GM12878 (cell line): Measurements from ENCODE around the gene CCL2. TPM values are rescaled to one million over a fixed set of nuclear protein-coding genes. Genes with fewer than 3 reads are reported as not detected.

Source experiments
- ATAC-seq: fragments of 200-7000 bp; cut with Tn5 transposase; 3 replicates; pipeline ENCODE4 v1.9.1; 2020; ENCODE audit warnings: mild to moderate bottlenecking, moderate library complexity
- Bru-seq: library from RNA; stranded (reverse); fragments of 400-500 nt; gene quantifications from one replicate; lab custom pipeline; 2021; lab: Mats Ljungman, UMichigan
- BruChase-seq, 2 experiments: library from RNA; stranded (reverse); fragments of 400-500 nt; gene quantifications; one replicate each; lab custom pipeline; 2021; lab: Mats Ljungman, UMichigan
- BruUV-seq: library from RNA; stranded (reverse); fragments of 400-500 nt; replicated peaks from 2 replicates; lab custom pipeline; 2021; lab: Mats Ljungman, UMichigan
- CTCF ChIA-PET: fragments of 300-600 bp; sonication (Branson Sonifier 250); formaldehyde crosslinking; extraction: SDS; loops from one replicate; lab custom pipeline; 2021; ENCODE audit warnings: inconsistent platforms; lab: Yijun Ruan, JAX
- POLR2A ChIA-PET: fragments of 350-600 bp; formaldehyde crosslinking; extraction: SDS; loops from one replicate; lab custom pipeline; 2021; ENCODE audit warnings: inconsistent platforms; lab: Charles Lee
- RAD21 ChIA-PET: fragments of 300-600 bp; sonication (Branson Sonifier 250); formaldehyde crosslinking; loops from one replicate; lab custom pipeline; 2023; ENCODE audit warnings: antibody characterized with exemption; ENCODE audit not compliant: unreplicated experiment; lab: Charles Lee
- SMC1A ChIA-PET: fragments of 300-600 bp; sonication (Branson Sonifier 250); formaldehyde crosslinking; loops from one replicate; lab custom pipeline; 2023; ENCODE audit not compliant: unreplicated experiment, uncharacterized antibody; lab: Charles Lee
- DNase-seq: peaks from one replicate; pipeline ENCODE4 v3.0.0-alpha.2; 2011; ENCODE audit warnings: low read depth, low spot score
- FAIRE-seq: peaks from 3 replicates; lab custom pipeline; 2011; peaks lifted over from hg19 to GRCh38; lab: Jason Lieb, UNC
- H2AFZ ChIP-seq: 2 replicates; pipeline ENCODE4 v1.6.0; 2011; ENCODE audit warnings: low read depth, low read length, control low read depth; ENCODE audit not compliant: control insufficient read depth
- H3K27ac ChIP-seq: 2 replicates; pipeline ENCODE4 v1.5.1; 2011; ENCODE audit warnings: control low read depth; ENCODE audit not compliant: control insufficient read depth, insufficient read depth
- H3K27me3 ChIP-seq, 2 experiments: replicated peaks in 1 of 2; 2 replicates each; pipeline versions ENCODE4 v1.6.0 to v1.6.1; 2011; ENCODE audit warnings: low read length in 1 of 2; ENCODE audit not compliant: control insufficient read depth in 2 of 2, insufficient read depth in 2 of 2
- H3K36me3 ChIP-seq, 2 experiments: 2 replicates each; pipeline ENCODE4 v1.5.1; 2011; ENCODE audit warnings: low read length in 1 of 2; ENCODE audit not compliant: control insufficient read depth in 2 of 2, insufficient read depth in 2 of 2
- H3K4me1 ChIP-seq: 2 replicates; pipeline ENCODE4 v1.6.1; 2011; ENCODE audit warnings: mild to moderate bottlenecking, low read length, moderate library complexity, mixed read lengths; ENCODE audit not compliant: control insufficient read depth, insufficient read depth
- H3K4me2 ChIP-seq: 2 replicates; pipeline ENCODE4 v1.6.0; 2011; ENCODE audit warnings: control low read depth; ENCODE audit not compliant: control insufficient read depth, insufficient read depth
- H3K4me3 ChIP-seq: fragments of 200-600 bp; sonication (generic); 2 replicates; pipeline ENCODE4 v1.5.1; 2016
- H3K79me2 ChIP-seq: 2 replicates; pipeline ENCODE4 v1.6.0; 2011; ENCODE audit warnings: low read length; ENCODE audit not compliant: control insufficient read depth, insufficient read depth
- H3K9ac ChIP-seq: 2 replicates; pipeline ENCODE4 v1.8.0; 2011; ENCODE audit warnings: low read length, control low read depth, mixed read lengths; ENCODE audit not compliant: control insufficient read depth, insufficient read depth
- H3K9me3 ChIP-seq: replicated peaks from 3 replicates; pipeline ENCODE4 v1.5.1; 2011; ENCODE audit warnings: mild to moderate bottlenecking, low read length; ENCODE audit not compliant: control insufficient read depth, insufficient read depth
- H4K20me1 ChIP-seq: 2 replicates; pipeline ENCODE4 v1.6.0; 2011; ENCODE audit not compliant: control insufficient read depth, insufficient read depth
- CREB1 ChIP-seq: IDR thresholded peaks from 2 replicates; pipeline ENCODE4 v1.6.1; 2012; ENCODE audit warnings: low read depth, mild to moderate bottlenecking, inconsistent platforms
- JUNB ChIP-seq: IDR thresholded peaks from 2 replicates; pipeline ENCODE4 v1.6.1; 2016; ENCODE audit warnings: antibody characterized with exemption, mild to moderate bottlenecking
- KDM1A ChIP-seq: fragments of 200-600 bp; sonication (generic); IDR thresholded peaks from 2 replicates; pipeline ENCODE4 v1.6.1; 2016; ENCODE audit warnings: borderline replicate concordance
- LARP7 ChIP-seq: fragments of 450-650 bp; IDR thresholded peaks from 2 replicates; pipeline ENCODE4 v1.6.1; 2017; ENCODE audit warnings: mild to moderate bottlenecking
- MYC ChIP-seq: IDR thresholded peaks from 2 replicates; pipeline ENCODE4 v1.6.1; 2011; ENCODE audit warnings: mild to moderate bottlenecking, low read length, moderate library complexity, inconsistent platforms; ENCODE audit not compliant: insufficient read depth, insufficient replicate concordance, insufficient read length, severe bottlenecking
- SMAD5 ChIP-seq: IDR thresholded peaks from 2 replicates; pipeline ENCODE4 v1.6.1; 2016; ENCODE audit warnings: antibody characterized with exemption, low read depth
- TARDBP ChIP-seq: IDR thresholded peaks from 2 replicates; pipeline ENCODE4 v1.6.1; 2016; ENCODE audit warnings: borderline replicate concordance
- ZBTB11 ChIP-seq: fragments of 450-650 bp; formaldehyde crosslinking; IDR thresholded peaks from 2 replicates; pipeline ENCODE4 v1.5.0; 2022; ENCODE audit warnings: mild to moderate bottlenecking, missing genetic modification characterization
- WGBS: methylation state at CpG from one replicate; pipeline ENCODE4 v1.1.6; 2016; ENCODE audit warnings: low lambda C conversion rate; ENCODE audit not compliant: insufficient replicate concordance, insufficient coverage; ENCODE audit errors: missing lambda C conversion rate; 5-methylcytosine and 5-hydroxymethylcytosine counted together
- in situ Hi-C: fragments of 300-500 bp; cut with MboI; formaldehyde crosslinking; loops from 9 replicates; pipeline ENCODE4 v1.14.3; 2018; ENCODE audit warnings: mixed read lengths
- intact Hi-C: fragments of 100-400 bp; cut with micrococcal nuclease; formaldehyde crosslinking; loops from one replicate; pipeline ENCODE4 v1.14.2; 2022; ENCODE audit not compliant: unreplicated experiment
- long read RNA-seq, 2 experiments: library from polyadenylated mRNA; unstranded; transcript quantifications; one replicate each; pipeline ENCODE4 v2.0.0, GENCODE V29; 2019 to 2020
- polyA minus RNA-seq, 3 experiments: library from RNA; depleted of rRNA, polyadenylated mRNA; stranded (reverse); fragments of >200 nt; gene quantifications; 2 replicates each; pipeline ENCODE4 v1.2.3, GENCODE V29; 2011
- polyA plus RNA-seq, 11 experiments: library from polyadenylated mRNA; depleted of rRNA in 4 of 11; unstranded in 6 of 11; stranded (reverse) in 5 of 11; fragments of >200 nt; fragmentation: Nextera tagmentation in 4 of 11; fragmentation: Illumina TruSeq in 1 of 11; extraction: Ambion mirVana in 4 of 11; extraction: Trizol in 1 of 11; gene quantifications; 1 replicate in 1 of 11; 2 replicates in 10 of 11; pipeline versions ENCODE4 v1.2.1 to v1.2.3, GENCODE V29; 2011 to 2016; ENCODE audit warnings: inconsistent platforms in 2 of 11, missing spikeins in 2 of 11, low read depth in 1 of 11
- total RNA-seq, 4 experiments: library from RNA; depleted of rRNA in 3 of 4; stranded (reverse); fragments of >200 nt in 3 of 4; fragmentation: Illumina TruSeq in 1 of 4; extraction: Trizol in 1 of 4; gene quantifications; 2 replicates each; pipeline versions ENCODE4 v1.2.1 to v1.2.3, GENCODE V29; 2013 to 2021
- TF ChIP-seq, protein P1 (sequence below): IDR thresholded peaks from 2 replicates; pipeline ENCODE4 v1.6.1; 2011; ENCODE audit warnings: borderline replicate concordance, low read depth, mild to moderate bottlenecking, moderate library complexity, low read length; ENCODE audit not compliant: insufficient read depth, poor library complexity, severe bottlenecking
- TF ChIP-seq, protein P2 (sequence below): IDR thresholded peaks from 2 replicates; pipeline ENCODE4 v1.6.1; 2012; ENCODE audit warnings: mild to moderate bottlenecking, low read depth, low read length

CCL2 gene
- total RNA-seq (2013; cell fraction: nucleolus; rRNA removed): not detected in 2 replicates
- total RNA-seq (2014; rRNA removed): not detected in 2 replicates
- total RNA-seq (2014; rRNA removed; fragmentation: Illumina TruSeq; extraction: Trizol): not detected in 2 replicates
- total RNA-seq (2021): not detected in 2 replicates
- polyA plus RNA-seq (2011; ENCODE audit: low read depth): not detected
- 0.13 and 0.16 TPM in 2 replicates for polyA plus RNA-seq (2011; rRNA removed)
- polyA plus RNA-seq (2011; cell fraction: cytosol; rRNA removed): not detected in 2 replicates
- not detected in 2 replicates for polyA plus RNA-seq (2011; cell fraction: nucleus; rRNA removed)
- polyA plus RNA-seq (2012): not detected in 2 replicates
- polyA plus RNA-seq (2014; fragmentation: Illumina TruSeq; extraction: Trizol): not detected in 2 replicates
- not detected for polyA plus RNA-seq (2014; fragmentation: Nextera tagmentation; extraction: Ambion mirVana)
- polyA plus RNA-seq (2014; rRNA removed): not detected in 2 replicates
- polyA plus RNA-seq (2016; fragmentation: Nextera tagmentation; extraction: Ambion mirVana): under 1 TPM in 1 of 2 experiments, not detected in 1; 0.18 TPM
- polyA minus RNA-seq (2011; rRNA and poly(A)+ RNA removed): not detected in 2 replicates
- not detected in 2 replicates for polyA minus RNA-seq (2011; cell fraction: cytosol; rRNA and poly(A)+ RNA removed)
- polyA minus RNA-seq (2011; cell fraction: nucleus; rRNA and poly(A)+ RNA removed): not detected in 2 replicates
- Bru-seq, nascent RNA: percentile 30 among the genes with signal in this experiment
- percentile 31 among the genes with signal in this experiment for BruChase-seq, experiment 1, labeled RNA remaining after a 6-hour chase
- percentile 46 among the genes with signal in this experiment for BruChase-seq, experiment 2, labeled RNA remaining after a 2-hour chase
- long read RNA-seq, experiment 1: 0 reads
- long read RNA-seq, experiment 2: 0 reads

GRCh38 chr17:34254651-34255380, at the start of gene CCL2:
TSS of gene CCL2 (plus strand) at chr17:34255285. CDS start at chr17:34255350, 65 bp downstream.
- SMC1A ChIA-PET: no interaction called here
- no TSS peak for BruUV-seq
- no peak within 1 kb of the TSS for H3K4me3 ChIP-seq
- H3K4me1 ChIP-seq: peaks cover 16% of the 10 kb centered on the region
- H3K9ac ChIP-seq: no peak within 1 kb of the TSS
- no peaks in the 10 kb centered on the region for H3K36me3 ChIP-seq
- no peak within 1 kb of the TSS for H3K4me2 ChIP-seq
- CTCF ChIA-PET: interaction anchor here (1.1 to 1.6 kb wide), 2 partner anchors 54 to 107 kb away, joined by 3 to 4 read pairs; no protein-coding TSS in a partner anchor
- H3K27ac ChIP-seq: no peak within 1 kb of the TSS
- intact Hi-C loops (no loop called here), in situ Hi-C loops (no loop called here)
- FAIRE-seq: no peak
- H4K20me1 ChIP-seq: no peaks in the 10 kb centered on the region; the same call in 1 of the 2 replicates
- no peaks in the 10 kb centered on the region for H3K9me3 ChIP-seq
- H3K79me2 ChIP-seq: no peaks in the 10 kb centered on the region
- TF ChIP-seq, protein P1, sequence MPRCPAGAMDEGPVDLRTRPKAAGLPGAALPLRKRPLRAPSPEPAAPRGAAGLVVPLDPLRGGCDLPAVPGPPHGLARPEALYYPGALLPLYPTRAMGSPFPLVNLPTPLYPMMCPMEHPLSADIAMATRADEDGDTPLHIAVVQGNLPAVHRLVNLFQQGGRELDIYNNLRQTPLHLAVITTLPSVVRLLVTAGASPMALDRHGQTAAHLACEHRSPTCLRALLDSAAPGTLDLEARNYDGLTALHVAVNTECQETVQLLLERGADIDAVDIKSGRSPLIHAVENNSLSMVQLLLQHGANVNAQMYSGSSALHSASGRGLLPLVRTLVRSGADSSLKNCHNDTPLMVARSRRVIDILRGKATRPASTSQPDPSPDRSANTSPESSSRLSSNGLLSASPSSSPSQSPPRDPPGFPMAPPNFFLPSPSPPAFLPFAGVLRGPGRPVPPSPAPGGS: no peak
- TF ChIP-seq KDM1A: no peak
- TF ChIP-seq MYC: no peak
- TF ChIP-seq JUNB: no peak
- TF ChIP-seq CREB1: no peak
- no peak for TF ChIP-seq LARP7
- TF ChIP-seq ZBTB11: no peak
- TF ChIP-seq, protein P2, sequence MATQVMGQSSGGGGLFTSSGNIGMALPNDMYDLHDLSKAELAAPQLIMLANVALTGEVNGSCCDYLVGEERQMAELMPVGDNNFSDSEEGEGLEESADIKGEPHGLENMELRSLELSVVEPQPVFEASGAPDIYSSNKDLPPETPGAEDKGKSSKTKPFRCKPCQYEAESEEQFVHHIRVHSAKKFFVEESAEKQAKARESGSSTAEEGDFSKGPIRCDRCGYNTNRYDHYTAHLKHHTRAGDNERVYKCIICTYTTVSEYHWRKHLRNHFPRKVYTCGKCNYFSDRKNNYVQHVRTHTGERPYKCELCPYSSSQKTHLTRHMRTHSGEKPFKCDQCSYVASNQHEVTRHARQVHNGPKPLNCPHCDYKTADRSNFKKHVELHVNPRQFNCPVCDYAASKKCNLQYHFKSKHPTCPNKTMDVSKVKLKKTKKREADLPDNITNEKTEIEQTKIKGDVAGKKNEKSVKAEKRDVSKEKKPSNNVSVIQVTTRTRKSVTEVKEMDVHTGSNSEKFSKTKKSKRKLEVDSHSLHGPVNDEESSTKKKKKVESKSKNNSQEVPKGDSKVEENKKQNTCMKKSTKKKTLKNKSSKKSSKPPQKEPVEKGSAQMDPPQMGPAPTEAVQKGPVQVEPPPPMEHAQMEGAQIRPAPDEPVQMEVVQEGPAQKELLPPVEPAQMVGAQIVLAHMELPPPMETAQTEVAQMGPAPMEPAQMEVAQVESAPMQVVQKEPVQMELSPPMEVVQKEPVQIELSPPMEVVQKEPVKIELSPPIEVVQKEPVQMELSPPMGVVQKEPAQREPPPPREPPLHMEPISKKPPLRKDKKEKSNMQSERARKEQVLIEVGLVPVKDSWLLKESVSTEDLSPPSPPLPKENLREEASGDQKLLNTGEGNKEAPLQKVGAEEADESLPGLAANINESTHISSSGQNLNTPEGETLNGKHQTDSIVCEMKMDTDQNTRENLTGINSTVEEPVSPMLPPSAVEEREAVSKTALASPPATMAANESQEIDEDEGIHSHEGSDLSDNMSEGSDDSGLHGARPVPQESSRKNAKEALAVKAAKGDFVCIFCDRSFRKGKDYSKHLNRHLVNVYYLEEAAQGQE: no peak
- TF ChIP-seq TARDBP: no peak
- TF ChIP-seq SMAD5: no peak
- RAD21 ChIA-PET: no interaction called here
- H3K27me3 ChIP-seq: peaks cover 1 to 17% of the 10 kb centered on the region in 2 experiments; a peak in 3 of 4 replicates
- H2AFZ ChIP-seq: no peak within 1 kb of the TSS
- WGBS: 16% methylated on average over 11 of the region's 11 CpGs
- DNase-seq: no peak
- POLR2A ChIA-PET: no interaction called here
- ATAC-seq: no peak
